SJCRH30 (cell line): ENCODE measurements around the gene CFAP46. TPM values are rescaled to one million over a fixed set of nuclear protein-coding genes. Genes with fewer than 3 reads are reported as not detected.

Source experiments
- DNase-seq, 2 experiments: peaks; one replicate each; pipeline ENCODE4 v3.0.0-alpha.2; 2015 to 2020
- H3K27ac ChIP-seq: fragments of 250-450 bp; sonication (Bioruptor Pico); 2 replicates; pipeline ENCODE4 v1.5.1; 2020; ENCODE audit warnings: mild to moderate bottlenecking, moderate library complexity
- H3K27me3 ChIP-seq: fragments of 250-450 bp; sonication (Bioruptor Pico); 2 replicates; pipeline ENCODE4 v1.5.1; 2020; ENCODE audit warnings: mild to moderate bottlenecking, moderate library complexity
- H3K36me3 ChIP-seq: fragments of 250-450 bp; sonication (Bioruptor Pico); 2 replicates; pipeline ENCODE4 v1.5.1; 2020; ENCODE audit warnings: mild to moderate bottlenecking, moderate library complexity
- H3K4me1 ChIP-seq: fragments of 250-450 bp; sonication (Bioruptor Pico); 2 replicates; pipeline ENCODE4 v1.5.1; 2020; ENCODE audit warnings: mild to moderate bottlenecking, moderate library complexity
- H3K4me3 ChIP-seq: fragments of 250-450 bp; sonication (Bioruptor Pico); 2 replicates; pipeline ENCODE4 v1.5.1; 2020; ENCODE audit warnings: mild to moderate bottlenecking, moderate library complexity
- H3K9me3 ChIP-seq: fragments of 250-450 bp; sonication (Bioruptor Pico); replicated peaks from 2 replicates; pipeline ENCODE4 v1.5.1; 2020; ENCODE audit warnings: mild to moderate bottlenecking, moderate library complexity
- total RNA-seq: library from RNA; depleted of rRNA; stranded (reverse); fragments of >200 nt; shearing (Covaris generic); gene quantifications from 2 replicates; pipeline ENCODE4 v1.2.3, GENCODE V29; 2014

CFAP46 gene
- total RNA-seq, 1 experiment from 2014 or later = 1.7 TPM

DNA sequence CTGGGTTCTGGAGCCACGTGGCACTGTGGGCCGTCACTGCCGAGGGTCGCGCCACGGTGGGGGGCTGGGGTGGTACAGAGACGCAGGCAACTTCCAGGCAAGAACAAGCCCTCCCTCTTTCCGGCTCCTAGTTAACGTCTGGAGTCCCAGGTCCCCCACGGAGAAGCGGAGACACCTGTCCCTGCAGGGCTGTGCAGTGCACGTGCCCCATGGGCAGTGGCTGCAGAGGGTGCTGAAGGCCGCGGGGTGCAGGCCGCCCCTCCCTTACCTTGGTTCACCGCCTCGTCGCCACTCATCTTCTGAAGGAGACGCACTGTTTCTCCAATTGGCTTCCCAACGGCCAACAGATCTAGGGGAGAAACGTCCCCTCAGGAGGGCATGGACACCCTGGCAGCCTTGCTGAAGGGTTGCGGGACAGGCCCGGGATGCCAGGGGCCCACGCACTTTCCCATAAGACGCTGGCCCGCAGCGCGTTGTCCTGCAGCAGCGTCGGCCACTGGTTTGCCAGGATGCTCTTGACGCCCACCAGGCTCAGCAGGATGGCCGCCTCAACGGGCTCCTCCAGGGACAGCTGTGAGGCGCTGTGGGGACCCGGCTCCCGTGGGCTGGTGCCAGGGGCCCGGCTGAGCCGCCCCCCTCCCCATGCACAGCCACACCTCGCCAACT, 132.1 kb downstream of the CFAP46 start:
- H3K27ac ChIP-seq = no peak overlapping the region
- no peaks in the 10 kb centered on the region for H3K36me3 ChIP-seq
- H3K27me3 ChIP-seq = no peaks in the 10 kb centered on the region
- DNase-seq = no peak
- no peak overlapping the region for H3K4me3 ChIP-seq
- H3K9me3 ChIP-seq = no peaks in the 10 kb centered on the region
- no peaks in the 10 kb centered on the region for H3K4me1 ChIP-seq

DNA sequence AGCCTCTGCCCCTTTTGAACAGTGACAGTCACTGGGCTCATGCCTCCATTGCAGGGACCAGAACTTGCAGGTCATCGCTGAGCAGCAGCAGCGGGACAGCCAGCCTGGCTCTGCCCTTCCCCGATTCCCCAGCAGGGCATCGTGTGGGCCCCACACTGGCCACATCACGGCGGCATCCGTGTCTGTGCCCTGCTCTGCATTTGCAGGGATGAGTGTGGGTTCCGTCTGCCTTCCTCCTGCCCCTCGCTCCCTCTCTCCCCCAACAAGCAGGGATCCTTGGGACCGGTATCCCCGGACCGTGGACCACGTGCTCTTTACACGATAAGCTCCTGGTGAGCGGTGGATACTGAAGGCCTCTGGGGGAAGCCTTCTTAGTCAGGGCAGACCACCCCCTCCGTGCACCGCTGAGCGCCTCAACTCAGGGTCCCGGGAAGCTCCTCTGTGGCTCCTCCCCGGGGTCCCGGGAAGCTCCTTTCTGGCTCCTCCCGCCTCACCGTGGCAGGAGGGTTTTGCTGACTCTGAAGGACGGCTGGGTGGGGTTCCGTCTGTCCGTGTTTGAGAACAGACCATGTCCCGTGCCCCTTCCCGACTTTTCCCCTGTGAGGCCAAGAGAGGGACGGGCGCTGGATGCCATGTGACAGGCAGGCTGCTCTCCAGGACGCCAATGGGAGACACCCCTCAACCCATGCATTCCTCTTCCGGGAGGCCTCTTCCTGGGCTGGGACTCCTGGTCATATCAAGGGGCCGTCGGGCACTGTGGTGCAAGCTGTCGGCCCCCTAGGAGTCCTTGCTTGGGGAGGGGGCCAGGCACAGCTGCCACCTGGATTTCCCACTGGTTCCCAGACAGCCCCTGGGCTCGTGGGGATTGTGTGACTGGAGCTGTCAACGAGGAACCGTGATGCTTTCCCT, 132.9 kb downstream of the CFAP46 start:
- Histone ChIP-seq H3K4me3 (no peak overlapping the region), H3K9me3 (no peaks in the 10 kb centered on the region), H3K27ac (no peak overlapping the region), H3K27me3 (no peaks in the 10 kb centered on the region), H3K4me1 (no peaks in the 10 kb centered on the region), H3K36me3 (no peaks in the 10 kb centered on the region)
- no peak for DNase-seq

DNA sequence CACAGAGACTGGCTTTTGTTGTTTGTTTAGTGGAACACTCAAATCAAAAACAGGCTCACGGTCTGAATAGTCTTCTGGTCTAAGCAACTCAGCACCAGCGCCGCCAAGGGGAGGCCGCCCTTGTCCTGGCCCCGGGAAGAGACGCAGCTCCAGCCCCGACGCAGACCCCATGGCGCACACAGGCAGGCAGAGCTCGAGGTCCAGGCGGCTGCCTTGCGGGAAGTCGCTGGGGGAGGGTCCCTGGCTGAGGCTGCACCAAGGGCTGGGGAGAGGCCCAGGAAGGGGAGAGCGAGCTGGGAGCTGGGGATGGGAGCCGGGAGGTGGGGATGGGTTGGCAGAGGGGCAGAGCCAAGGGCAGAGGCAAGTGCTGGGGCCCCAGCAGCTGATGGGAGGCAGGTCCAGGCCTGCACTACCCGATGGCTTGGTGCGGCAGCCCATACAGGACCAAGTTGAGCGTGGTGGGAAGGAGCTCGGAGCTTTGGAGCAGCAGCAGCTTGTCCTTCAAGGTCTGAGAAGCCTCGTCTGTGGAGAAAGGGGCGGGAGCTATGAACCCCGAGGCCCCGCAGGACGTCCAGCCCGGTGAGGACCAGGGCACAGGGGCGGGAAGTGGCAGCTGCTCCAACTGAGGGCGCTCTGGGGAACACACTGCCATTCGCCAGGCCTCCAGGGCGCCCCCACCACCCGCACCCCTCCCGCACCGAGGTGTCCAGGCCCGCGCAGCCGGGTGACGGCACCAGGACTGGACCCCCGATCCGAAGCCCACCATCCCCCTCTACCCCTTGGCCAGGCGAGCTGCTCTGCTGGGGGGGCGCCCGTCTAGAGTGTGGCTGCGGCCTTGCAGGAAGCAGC, 133.8 kb downstream of the CFAP46 start:
- H3K9me3 ChIP-seq = no peaks in the 10 kb centered on the region
- no peaks in the 10 kb centered on the region for H3K36me3 ChIP-seq
- no peaks in the 10 kb centered on the region for H3K27me3 ChIP-seq
- H3K4me1 ChIP-seq = no peaks in the 10 kb centered on the region
- no peak for DNase-seq
- no peak overlapping the region for H3K4me3 ChIP-seq
- H3K27ac ChIP-seq = no peak overlapping the region

DNA sequence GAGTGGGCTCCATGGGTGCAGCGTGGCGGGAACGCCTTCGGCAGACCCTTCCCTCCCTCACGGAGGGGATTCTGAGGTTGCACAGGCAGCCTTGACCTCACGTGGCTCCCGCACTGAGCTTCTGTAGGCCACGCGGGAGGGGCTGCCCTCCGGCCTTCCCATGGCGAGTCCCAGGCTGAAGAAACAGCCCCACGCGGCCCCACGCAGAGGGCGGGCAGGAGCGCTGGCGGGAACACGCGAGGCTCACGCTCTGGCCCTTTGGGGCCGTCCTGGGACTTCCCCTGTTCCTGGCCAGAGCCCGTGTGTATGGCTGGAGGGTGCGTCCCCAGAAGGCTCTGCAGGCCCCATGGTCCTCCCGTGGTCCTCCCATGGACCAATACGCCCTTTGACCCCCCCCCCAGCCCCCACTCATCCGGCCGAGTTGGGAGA, 134.7 kb downstream of the CFAP46 start:
- no peak overlapping the region for H3K4me3 ChIP-seq
- H3K27me3 ChIP-seq = no peaks in the 10 kb centered on the region
- no peaks in the 10 kb centered on the region for H3K9me3 ChIP-seq
- no peaks in the 10 kb centered on the region for H3K4me1 ChIP-seq
- no peak for DNase-seq
- H3K27ac ChIP-seq = no peak overlapping the region
- no peaks in the 10 kb centered on the region for H3K36me3 ChIP-seq

DNA sequence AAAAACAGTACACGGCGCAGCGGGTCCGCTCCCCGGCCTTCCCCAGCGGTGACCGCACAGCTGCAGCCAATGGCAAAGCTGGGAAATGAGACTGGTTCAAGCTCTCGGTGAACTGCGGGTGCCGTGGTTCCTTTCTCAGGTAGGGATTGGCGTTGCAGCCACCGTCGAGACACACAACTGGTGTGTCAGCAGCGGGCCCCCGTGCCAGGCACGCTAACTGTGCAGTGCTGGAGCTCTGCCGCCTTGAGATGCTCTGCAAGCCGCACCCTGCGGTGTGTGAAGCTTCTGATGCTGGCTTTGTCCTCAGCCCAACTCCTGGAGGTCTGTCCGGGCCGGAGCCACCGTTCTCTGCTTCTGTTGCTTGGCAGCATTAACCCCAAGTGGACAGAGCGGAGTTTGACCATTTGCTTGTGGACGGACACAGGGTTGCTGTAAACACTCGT, 135.8 kb downstream of the CFAP46 start:
- no peak overlapping the region for H3K4me3 ChIP-seq
- DNase-seq = no peak
- H3K4me1 ChIP-seq = no peaks in the 10 kb centered on the region
- H3K36me3 ChIP-seq = no peaks in the 10 kb centered on the region
- H3K27me3 ChIP-seq = no peaks in the 10 kb centered on the region
- no peaks in the 10 kb centered on the region for H3K9me3 ChIP-seq
- no peak overlapping the region for H3K27ac ChIP-seq

GRCh38 chr10:132806110-132806509, 136.3 kb downstream of the CFAP46 start:
- DNase-seq = no peak
- Histone ChIP-seq H3K27me3 (no peaks in the 10 kb centered on the region), H3K9me3 (no peaks in the 10 kb centered on the region), H3K27ac (no peak overlapping the region), H3K36me3 (no peaks in the 10 kb centered on the region), H3K4me3 (no peak overlapping the region), H3K4me1 (no peaks in the 10 kb centered on the region)

GRCh38 chr10:132805599-132805998, 136.8 kb downstream of the CFAP46 start:
- H3K27ac ChIP-seq = no peak overlapping the region
- H3K4me3 ChIP-seq = no peak overlapping the region
- no peaks in the 10 kb centered on the region for H3K27me3 ChIP-seq
- no peaks in the 10 kb centered on the region for H3K9me3 ChIP-seq
- no peaks in the 10 kb centered on the region for H3K4me1 ChIP-seq
- no peak for DNase-seq
- no peaks in the 10 kb centered on the region for H3K36me3 ChIP-seq

GRCh38 chr10:132804785-132805426, 137.5 kb downstream of the CFAP46 start:
- DNase-seq = no peak
- Histone ChIP-seq H3K9me3 (no peaks in the 10 kb centered on the region), H3K27me3 (no peaks in the 10 kb centered on the region), H3K4me3 (no peak overlapping the region), H3K36me3 (no peaks in the 10 kb centered on the region), H3K27ac (no peak overlapping the region), H3K4me1 (no peaks in the 10 kb centered on the region)

- Histone ChIP-seq H3K4me1 (no peaks in the 10 kb centered on the region), H3K9me3 (no peaks in the 10 kb centered on the region), H3K27ac (no peak overlapping the region), H3K36me3 (no peaks in the 10 kb centered on the region), H3K4me3 (no peak overlapping the region), H3K27me3 (no peaks in the 10 kb centered on the region)
- DNase-seq = no peak
Measured at GRCh38 chr10:132804287-132804686, 138.1 kb downstream of the CFAP46 start.

- Histone ChIP-seq H3K4me3 (no peak overlapping the region), H3K27me3 (no peaks in the 10 kb centered on the region), H3K36me3 (no peaks in the 10 kb centered on the region), H3K4me1 (no peaks in the 10 kb centered on the region), H3K27ac (no peak overlapping the region), H3K9me3 (no peaks in the 10 kb centered on the region)
- no peak for DNase-seq
Measured at GRCh38 chr10:132803416-132804210, 138.8 kb downstream of the CFAP46 start.

DNA sequence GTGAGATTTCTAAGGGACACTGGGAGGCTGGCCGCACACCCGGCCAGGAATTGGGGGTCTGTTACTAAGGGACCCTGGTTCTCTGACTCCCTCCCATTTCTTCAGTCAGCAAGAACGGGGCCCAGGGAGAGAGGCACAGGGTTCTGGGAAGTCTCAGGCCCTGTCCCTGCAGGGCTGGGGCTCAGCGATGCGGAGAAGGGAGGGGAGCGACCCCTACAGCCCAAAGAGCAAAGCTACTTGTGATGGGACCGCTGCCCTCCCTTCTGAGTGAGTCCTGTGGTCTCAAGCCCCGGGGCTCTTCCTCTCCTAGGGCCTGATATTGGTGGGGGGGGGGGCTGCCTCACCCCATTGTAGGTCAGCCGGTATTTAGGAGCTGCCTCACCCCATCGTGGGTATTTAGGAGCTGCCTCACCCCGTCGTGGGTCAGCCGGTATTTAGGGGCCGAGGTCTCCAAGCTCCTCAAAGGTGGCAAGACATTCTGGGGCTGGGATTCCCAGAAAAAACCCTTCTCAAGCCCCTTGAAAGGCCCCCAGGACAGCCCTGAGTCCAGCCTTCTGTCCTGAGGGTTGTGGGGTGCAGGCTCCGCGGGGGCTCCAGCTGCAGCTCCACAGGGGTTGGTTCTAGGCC, 139.6 kb downstream of the CFAP46 start:
- DNase-seq = no peak
- no peak overlapping the region for H3K4me3 ChIP-seq
- H3K27ac ChIP-seq = no peak overlapping the region
- no peaks in the 10 kb centered on the region for H3K4me1 ChIP-seq
- H3K9me3 ChIP-seq = no peaks in the 10 kb centered on the region
- H3K27me3 ChIP-seq = no peaks in the 10 kb centered on the region
- no peaks in the 10 kb centered on the region for H3K36me3 ChIP-seq

DNA sequence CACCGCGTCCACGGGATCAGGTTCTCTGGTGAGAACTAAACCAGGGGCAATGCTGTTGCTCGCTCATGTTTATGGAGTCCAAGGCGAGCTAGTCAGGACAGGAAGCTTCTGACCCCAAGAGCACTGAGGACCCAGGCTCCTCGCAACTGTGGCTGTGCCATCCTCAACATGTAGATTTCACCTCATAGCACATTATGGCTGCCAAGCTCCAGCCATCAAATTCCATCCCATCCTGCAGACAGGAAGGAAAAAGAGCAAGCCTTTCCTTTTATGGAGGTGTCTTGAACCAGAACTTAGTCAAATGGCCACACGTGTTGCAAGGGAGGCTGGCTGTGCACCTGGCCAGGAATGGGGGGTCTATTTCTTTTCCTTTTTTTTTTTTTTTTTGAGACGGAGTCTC, 140.3 kb downstream of the CFAP46 start:
- no peak overlapping the region for H3K4me3 ChIP-seq
- H3K27me3 ChIP-seq = no peaks in the 10 kb centered on the region
- no peak overlapping the region for H3K27ac ChIP-seq
- no peak for DNase-seq
- no peaks in the 10 kb centered on the region for H3K4me1 ChIP-seq
- H3K9me3 ChIP-seq = no peaks in the 10 kb centered on the region
- no peaks in the 10 kb centered on the region for H3K36me3 ChIP-seq

DNA sequence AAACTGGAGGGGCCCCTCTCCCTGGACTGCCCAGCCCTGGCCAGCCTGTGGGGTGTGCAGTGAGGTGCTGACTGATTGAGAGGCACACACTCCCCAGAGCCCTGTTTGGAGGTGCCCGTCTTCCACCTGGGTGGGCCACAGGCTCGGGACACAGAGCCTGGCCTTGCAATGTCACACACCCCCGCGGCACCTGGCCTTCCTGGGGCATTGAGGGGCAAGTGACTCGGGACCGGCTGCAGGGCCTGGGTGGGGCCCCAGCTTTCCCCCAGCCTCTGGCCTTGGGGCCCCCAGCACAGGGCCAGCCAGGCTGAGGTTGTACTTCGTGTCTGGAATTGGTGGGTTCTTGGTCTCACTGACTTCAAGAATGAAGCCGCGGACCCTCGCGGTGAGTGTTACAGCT, 142.5 kb downstream of the CFAP46 start:
- no peak overlapping the region for H3K27ac ChIP-seq
- no peaks in the 10 kb centered on the region for H3K4me1 ChIP-seq
- no peaks in the 10 kb centered on the region for H3K36me3 ChIP-seq
- no peak for DNase-seq
- H3K9me3 ChIP-seq = no peaks in the 10 kb centered on the region
- H3K27me3 ChIP-seq = no peaks in the 10 kb centered on the region
- H3K4me3 ChIP-seq = no peak overlapping the region
